HL-60 (cell line): ENCODE results near the gene MAPRE3.

Experiments
- DNase-seq, 2 experiments: peaks; one replicate each; pipeline ENCODE4 v3.0.0-alpha.2; 2010 to 2020; ENCODE audit warnings: low read depth in 1 of 2, low spot score in 1 of 2
- H3K27ac ChIP-seq: fragments of 250-450 bp; sonication (Bioruptor Pico); replicated peaks from 2 replicates; pipeline ENCODE4 v1.5.1; 2020; ENCODE audit warnings: mild to moderate bottlenecking, moderate library complexity
- H3K27me3 ChIP-seq: fragments of 250-450 bp; sonication (Bioruptor Pico); 2 replicates; pipeline ENCODE4 v1.5.1; 2021; ENCODE audit warnings: mild to moderate bottlenecking, moderate library complexity; ENCODE audit not compliant: insufficient read depth, poor library complexity, severe bottlenecking
- H3K4me3 ChIP-seq: replicated peaks from 2 replicates; pipeline ENCODE4 v1.5.1; 2011; ENCODE audit warnings: mild to moderate bottlenecking, control low read depth, low read length; ENCODE audit not compliant: insufficient read depth
- GABPA ChIP-seq: IDR thresholded peaks from 2 replicates; pipeline ENCODE4 v1.6.1; 2012; ENCODE audit warnings: low read depth
- POLR2AphosphoS5 ChIP-seq: IDR thresholded peaks from 2 replicates; pipeline ENCODE4 v1.6.1; 2012; ENCODE audit warnings: low read depth
- SPI1 ChIP-seq: IDR thresholded peaks from 2 replicates; pipeline ENCODE4 v1.6.1; 2012; ENCODE audit warnings: low read depth, mild to moderate bottlenecking, borderline replicate concordance
- TF ChIP-seq, protein P1 (sequence below): IDR thresholded peaks from one replicate; pipeline ENCODE4 v1.5.1; 2011; ENCODE audit warnings: low read length, control low read depth, inconsistent platforms; ENCODE audit not compliant: insufficient read depth
- TF ChIP-seq, protein P2 (sequence below): IDR thresholded peaks from 2 replicates; pipeline ENCODE4 v1.6.1; 2012; ENCODE audit warnings: low read depth; ENCODE audit not compliant: insufficient replicate concordance

Gene MAPRE3

DNA sequence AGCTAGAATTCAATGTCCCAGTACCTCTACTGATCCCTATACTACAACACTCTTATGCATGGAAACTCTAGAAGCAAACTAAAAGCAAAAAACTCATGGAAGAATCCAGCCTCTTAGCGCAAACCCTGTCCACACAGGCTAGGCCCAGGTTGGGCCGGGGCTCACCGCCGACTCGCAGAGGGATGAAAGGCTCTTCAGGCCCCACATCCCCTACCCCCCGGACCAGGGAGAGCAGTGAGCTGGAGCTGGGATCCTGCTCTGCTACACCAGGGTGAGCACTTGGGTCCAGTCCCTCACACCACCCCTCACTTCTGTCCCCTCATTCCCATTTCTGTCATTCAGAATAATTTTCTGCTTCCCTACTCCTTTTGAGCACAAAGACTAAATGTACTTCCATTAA, 99.0 kb downstream of the MAPRE3 start:
- DNase-seq: no peak
- Histone ChIP-seq H3K27me3 (no peaks in the 10 kb centered on the region), H3K4me3 (no peak overlapping the region), H3K27ac (no peak overlapping the region)
- TF ChIP-seq, protein P1, sequence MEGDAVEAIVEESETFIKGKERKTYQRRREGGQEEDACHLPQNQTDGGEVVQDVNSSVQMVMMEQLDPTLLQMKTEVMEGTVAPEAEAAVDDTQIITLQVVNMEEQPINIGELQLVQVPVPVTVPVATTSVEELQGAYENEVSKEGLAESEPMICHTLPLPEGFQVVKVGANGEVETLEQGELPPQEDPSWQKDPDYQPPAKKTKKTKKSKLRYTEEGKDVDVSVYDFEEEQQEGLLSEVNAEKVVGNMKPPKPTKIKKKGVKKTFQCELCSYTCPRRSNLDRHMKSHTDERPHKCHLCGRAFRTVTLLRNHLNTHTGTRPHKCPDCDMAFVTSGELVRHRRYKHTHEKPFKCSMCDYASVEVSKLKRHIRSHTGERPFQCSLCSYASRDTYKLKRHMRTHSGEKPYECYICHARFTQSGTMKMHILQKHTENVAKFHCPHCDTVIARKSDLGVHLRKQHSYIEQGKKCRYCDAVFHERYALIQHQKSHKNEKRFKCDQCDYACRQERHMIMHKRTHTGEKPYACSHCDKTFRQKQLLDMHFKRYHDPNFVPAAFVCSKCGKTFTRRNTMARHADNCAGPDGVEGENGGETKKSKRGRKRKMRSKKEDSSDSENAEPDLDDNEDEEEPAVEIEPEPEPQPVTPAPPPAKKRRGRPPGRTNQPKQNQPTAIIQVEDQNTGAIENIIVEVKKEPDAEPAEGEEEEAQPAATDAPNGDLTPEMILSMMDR: no peak
- TF ChIP-seq GABPA (no peak), SPI1 (no peak), POLR2AphosphoS5 (no peak)
- TF ChIP-seq, protein P2, sequence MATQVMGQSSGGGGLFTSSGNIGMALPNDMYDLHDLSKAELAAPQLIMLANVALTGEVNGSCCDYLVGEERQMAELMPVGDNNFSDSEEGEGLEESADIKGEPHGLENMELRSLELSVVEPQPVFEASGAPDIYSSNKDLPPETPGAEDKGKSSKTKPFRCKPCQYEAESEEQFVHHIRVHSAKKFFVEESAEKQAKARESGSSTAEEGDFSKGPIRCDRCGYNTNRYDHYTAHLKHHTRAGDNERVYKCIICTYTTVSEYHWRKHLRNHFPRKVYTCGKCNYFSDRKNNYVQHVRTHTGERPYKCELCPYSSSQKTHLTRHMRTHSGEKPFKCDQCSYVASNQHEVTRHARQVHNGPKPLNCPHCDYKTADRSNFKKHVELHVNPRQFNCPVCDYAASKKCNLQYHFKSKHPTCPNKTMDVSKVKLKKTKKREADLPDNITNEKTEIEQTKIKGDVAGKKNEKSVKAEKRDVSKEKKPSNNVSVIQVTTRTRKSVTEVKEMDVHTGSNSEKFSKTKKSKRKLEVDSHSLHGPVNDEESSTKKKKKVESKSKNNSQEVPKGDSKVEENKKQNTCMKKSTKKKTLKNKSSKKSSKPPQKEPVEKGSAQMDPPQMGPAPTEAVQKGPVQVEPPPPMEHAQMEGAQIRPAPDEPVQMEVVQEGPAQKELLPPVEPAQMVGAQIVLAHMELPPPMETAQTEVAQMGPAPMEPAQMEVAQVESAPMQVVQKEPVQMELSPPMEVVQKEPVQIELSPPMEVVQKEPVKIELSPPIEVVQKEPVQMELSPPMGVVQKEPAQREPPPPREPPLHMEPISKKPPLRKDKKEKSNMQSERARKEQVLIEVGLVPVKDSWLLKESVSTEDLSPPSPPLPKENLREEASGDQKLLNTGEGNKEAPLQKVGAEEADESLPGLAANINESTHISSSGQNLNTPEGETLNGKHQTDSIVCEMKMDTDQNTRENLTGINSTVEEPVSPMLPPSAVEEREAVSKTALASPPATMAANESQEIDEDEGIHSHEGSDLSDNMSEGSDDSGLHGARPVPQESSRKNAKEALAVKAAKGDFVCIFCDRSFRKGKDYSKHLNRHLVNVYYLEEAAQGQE: no peak

DNA sequence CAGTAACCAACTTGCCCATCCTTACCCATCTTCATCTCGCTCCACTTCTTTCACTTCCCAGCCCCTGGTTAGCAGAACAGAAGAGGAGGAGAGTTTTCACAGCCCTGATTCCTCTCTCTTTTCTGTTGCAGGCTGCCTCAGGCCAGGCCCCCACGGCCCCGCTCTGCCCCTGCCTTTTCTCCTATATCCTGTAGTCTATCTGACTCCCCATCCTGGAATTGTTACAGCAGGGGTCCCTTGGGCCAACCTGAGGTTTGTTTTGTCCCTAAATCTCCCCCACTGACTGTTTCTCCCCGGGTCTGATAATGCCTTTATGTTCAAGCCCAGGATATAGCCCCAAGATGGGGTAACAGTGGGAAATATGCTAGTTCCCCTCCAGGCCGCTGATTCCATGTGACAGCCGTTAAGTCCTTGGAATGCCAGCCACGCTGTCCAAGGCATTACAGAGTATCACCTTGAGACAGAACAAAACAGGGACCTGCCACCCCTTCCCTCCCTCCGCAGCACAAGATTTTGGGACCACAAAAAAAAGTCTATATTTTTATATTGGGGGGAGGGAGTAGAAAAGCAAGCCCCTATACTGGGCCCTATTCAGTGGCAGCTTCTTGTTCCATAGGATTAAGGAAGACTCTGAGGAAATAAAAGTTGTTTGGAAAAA, 99.7 kb downstream of the MAPRE3 start:
- no peaks in the 10 kb centered on the region for H3K27me3 ChIP-seq
- no peak for DNase-seq
- H3K27ac ChIP-seq: no peak overlapping the region
- TF ChIP-seq POLR2AphosphoS5: no peak
- TF ChIP-seq, protein P2: no peak
- H3K4me3 ChIP-seq: peak overlapping the region; percentile 92

DNA sequence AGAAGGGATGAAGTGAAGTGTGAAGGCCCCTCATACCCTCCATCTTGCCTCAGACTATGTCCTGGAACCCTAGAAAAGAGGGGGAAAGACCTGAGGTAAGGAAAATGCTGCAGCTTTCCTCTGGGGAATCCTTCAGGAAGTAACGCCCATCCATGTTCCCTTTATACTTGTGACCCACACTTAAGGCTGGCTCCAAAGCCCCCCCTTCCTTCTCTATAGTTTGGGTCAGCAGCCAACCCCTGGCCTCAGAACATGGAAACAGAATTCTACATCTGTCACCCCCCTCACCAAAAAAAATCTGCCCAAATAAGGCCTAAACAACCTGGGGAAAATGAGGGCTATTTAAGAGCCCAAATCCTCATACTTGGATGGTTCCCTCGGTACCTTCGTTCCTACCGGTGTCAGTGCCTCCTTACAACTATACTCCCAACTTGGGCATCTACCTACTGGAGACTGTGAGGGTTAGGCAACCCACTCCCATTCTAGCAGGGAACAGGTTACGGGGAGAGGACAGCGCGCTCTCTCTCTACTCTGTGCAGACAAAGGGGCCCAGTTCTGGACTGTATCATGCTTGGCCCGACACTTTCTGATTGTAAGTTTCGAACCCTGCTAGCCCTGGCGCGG, 100.3 kb downstream of the MAPRE3 start:
- Histone ChIP-seq H3K27ac (peak overlapping the region; percentile 74), H3K4me3 (peak overlapping the region; percentile 92), H3K27me3 (no peaks in the 10 kb centered on the region)
- TF ChIP-seq POLR2AphosphoS5 (no peak), SPI1 (no peak), GABPA (no peak)
- TF ChIP-seq, protein P1: no peak
- TF ChIP-seq, protein P2: no peak
- no peak for DNase-seq
